Posterior vena cava (tissue), 2 donors: ENCODE data around the gene RAB43. TPM values are rescaled to one million over a fixed set of nuclear protein-coding genes. Genes with fewer than 3 reads are reported as not detected.
"Not testable (repeated sequence)": the region's sequence is repeated elsewhere in the genome, so short reads cannot be mapped to it uniquely, and the experiment has no call there.

Experiments
- DNase-seq: peaks from one replicate; pipeline ENCODE4 v3.0.0-alpha.2; 2020; ENCODE audit warnings: low spot score
- intact Hi-C, 2 donors: fragments of 100-400 bp; cut with DNase I; formaldehyde crosslinking; loops; one replicate each; pipeline versions ENCODE4 v1.14.1 to v1.14.2; 2022 to 2023
- total RNA-seq, 2 donors: library from RNA; stranded (reverse); fragmentation: NEBNext Ultra II Directional; extraction: Animal tissue kit (Norgen Biotek cat#: 25700); gene quantifications; one replicate each; pipeline ENCODE4 v1.2.1, GENCODE V29; 2021
- donor health status: DM: yes; HTN: yes; CAD: no.
- donor health status: DM: yes; HTN: yes; CAD: no.

The RAB43 gene
- total RNA-seq, 2 donors from 2014 or later, result 18.1 to 21.7 TPM

- DNase-seq, result no peak
Measured at GRCh38 chr3:129103296-129103695, 18.3 kb downstream of the RAB43 start.

GRCh38 chr3:129101370-129102138 lies 20.1 kb downstream of the RAB43 start:
- intact Hi-C loops, result no loop called here

More at GRCh38 chr3:129103296-129103695, 18.3 kb downstream of the RAB43 start:
- intact Hi-C loops, result no loop called here

GRCh38 chr3:129100274-129100673 lies 21.3 kb downstream of the RAB43 start:
- DNase-seq, result no peak
- intact Hi-C loops, result no loop called here

More at GRCh38 chr3:129101370-129102138, 20.1 kb downstream of the RAB43 start:
- DNase-seq, result no peak

GRCh38 chr3:129095285-129095684 lies 26.3 kb downstream of the RAB43 start:
- intact Hi-C loops, result no loop called here
- no peak for DNase-seq

GRCh38 chr3:129088312-129088711 lies 33.3 kb downstream of the RAB43 start:
- not testable (repeated sequence) for DNase-seq
- intact Hi-C loops, result loop anchor here in 1 of 2 donors (10.0 kb wide), 1 partner anchor 114 kb away; no protein-coding TSS in a partner anchor

- not testable (repeated sequence) for DNase-seq
- intact Hi-C loops, result loop anchor here in 1 of 2 donors (10.0 kb wide), 1 partner anchor 113 kb away; no protein-coding TSS in a partner anchor
Measured at GRCh38 chr3:129087904-129088303, 33.7 kb downstream of the RAB43 start.

GRCh38 chr3:129087138-129087702 lies 34.4 kb downstream of the RAB43 start:
- intact Hi-C loops, result loop anchor here in 1 of 2 donors (10.0 kb wide), 1 partner anchor 112 kb away; no protein-coding TSS in a partner anchor
- DNase-seq, result no peak

GRCh38 chr3:129085818-129086217 lies 35.8 kb downstream of the RAB43 start:
- intact Hi-C loops, result loop anchor here in 1 of 2 donors (10.0 kb wide), 1 partner anchor 111 kb away; no protein-coding TSS in a partner anchor
- DNase-seq, result no peak

GRCh38 chr3:129085165-129085715 lies 36.4 kb downstream of the RAB43 start:
- intact Hi-C loops, result loop anchor here in 1 of 2 donors (10.0 kb wide), 1 partner anchor 110 kb away; no protein-coding TSS in a partner anchor
- no peak for DNase-seq

- no peak for DNase-seq
- intact Hi-C loops, result loop anchor here in 1 of 2 donors (10.0 kb wide), 1 partner anchor 110 kb away; no protein-coding TSS in a partner anchor
Measured at GRCh38 chr3:129084501-129084900, 37.1 kb downstream of the RAB43 start.

- intact Hi-C loops, result loop anchor here in 1 of 2 donors (10.0 kb wide), 1 partner anchor 107 kb away; no protein-coding TSS in a partner anchor
- DNase-seq, result no peak
Measured at GRCh38 chr3:129082026-129082425, 39.6 kb downstream of the RAB43 start.

GRCh38 chr3:129081503-129081902 lies 40.1 kb downstream of the RAB43 start:
- DNase-seq, result no peak
- intact Hi-C loops, result loop anchor here in 1 of 2 donors (10.0 kb wide), 1 partner anchor 107 kb away; no protein-coding TSS in a partner anchor

- intact Hi-C loops, result no loop called here
- DNase-seq, result no peak
Measured at GRCh38 chr3:129078510-129078909, 43.1 kb downstream of the RAB43 start.

- intact Hi-C loops, result no loop called here
- DNase-seq, result no peak
Measured at GRCh38 chr3:129077222-129077621, 44.4 kb downstream of the RAB43 start.

GRCh38 chr3:129070086-129070885 lies 51.3 kb downstream of the RAB43 start:
- DNase-seq, result no peak
- intact Hi-C loops, result no loop called here

GRCh38 chr3:129069313-129070085 lies 52.1 kb downstream of the RAB43 start:
- DNase-seq, intact Hi-C loops: not testable (repeated sequence)

- no peak for DNase-seq
- intact Hi-C loops, result no loop called here
Measured at GRCh38 chr3:129068291-129068886, 53.2 kb downstream of the RAB43 start.

GRCh38 chr3:129067719-129068118 lies 53.9 kb downstream of the RAB43 start:
- DNase-seq, intact Hi-C loops: not testable (repeated sequence)
